ES-I3 (cell line): Measurements from ENCODE around the gene KCNQ1.

Experiments
- H3K36me3 ChIP-seq: 2 replicates; pipeline ENCODE4 v1.6.1; 2013; ENCODE audit warnings: mild to moderate bottlenecking, low read length, control low read depth, moderate library complexity; ENCODE audit not compliant: insufficient read depth
- H3K4me1 ChIP-seq: 2 replicates; pipeline ENCODE4 v1.6.1; 2013; ENCODE audit warnings: mild to moderate bottlenecking, control low read depth, low read length; ENCODE audit not compliant: insufficient read depth
- H3K9ac ChIP-seq: 2 replicates; pipeline ENCODE4 v1.6.1; 2013; ENCODE audit warnings: low read depth, mild to moderate bottlenecking, low read length, moderate library complexity
- H3K9me3 ChIP-seq: 2 replicates; pipeline ENCODE4 v1.6.1; 2013; ENCODE audit warnings: mild to moderate bottlenecking, low read length, moderate library complexity; ENCODE audit not compliant: control insufficient read depth, insufficient read depth

Gene KCNQ1

GRCh38 chr11:2516276-2517015 lies 71.6 kb downstream of the KCNQ1 start:
- Histone ChIP-seq H3K4me1 (no peaks in the 10 kb centered on the region), H3K9me3 (no peaks in the 10 kb centered on the region), H3K9ac (no peak overlapping the region), H3K36me3 (no peaks in the 10 kb centered on the region)

- Histone ChIP-seq H3K4me1 (no peaks in the 10 kb centered on the region), H3K9me3 (no peaks in the 10 kb centered on the region), H3K9ac (no peak overlapping the region), H3K36me3 (no peaks in the 10 kb centered on the region)
Measured at GRCh38 chr11:2517016-2517385, 72.2 kb downstream of the KCNQ1 start.

GRCh38 chr11:2517386-2518064 lies 72.7 kb downstream of the KCNQ1 start:
- Histone ChIP-seq H3K9ac (no peak overlapping the region), H3K9me3 (no peaks in the 10 kb centered on the region), H3K36me3 (no peaks in the 10 kb centered on the region), H3K4me1 (no peaks in the 10 kb centered on the region)

GRCh38 chr11:2518111-2518982 lies 73.5 kb downstream of the KCNQ1 start:
- no peaks in the 10 kb centered on the region for H3K36me3 ChIP-seq
- H3K9me3 ChIP-seq, result no peaks in the 10 kb centered on the region
- H3K4me1 ChIP-seq, result no peaks in the 10 kb centered on the region
- H3K9ac ChIP-seq, result no peak overlapping the region

- no peaks in the 10 kb centered on the region for H3K4me1 ChIP-seq
- no peaks in the 10 kb centered on the region for H3K36me3 ChIP-seq
- H3K9me3 ChIP-seq, result no peaks in the 10 kb centered on the region
- H3K9ac ChIP-seq, result no peak overlapping the region
Measured at GRCh38 chr11:2518983-2519340, 74.2 kb downstream of the KCNQ1 start.

- Histone ChIP-seq H3K9me3 (no peaks in the 10 kb centered on the region), H3K9ac (no peak overlapping the region), H3K4me1 (no peaks in the 10 kb centered on the region), H3K36me3 (no peaks in the 10 kb centered on the region)
Measured at GRCh38 chr11:2519517-2519861, 74.7 kb downstream of the KCNQ1 start.

- Histone ChIP-seq H3K4me1 (no peaks in the 10 kb centered on the region), H3K9me3 (no peaks in the 10 kb centered on the region), H3K9ac (no peak overlapping the region), H3K36me3 (no peaks in the 10 kb centered on the region)
Measured at GRCh38 chr11:2519862-2520735, 75.3 kb downstream of the KCNQ1 start.

GRCh38 chr11:2520736-2521035 lies 75.9 kb downstream of the KCNQ1 start:
- no peaks in the 10 kb centered on the region for H3K9me3 ChIP-seq
- H3K9ac ChIP-seq, result no peak overlapping the region
- H3K36me3 ChIP-seq, result no peaks in the 10 kb centered on the region
- no peaks in the 10 kb centered on the region for H3K4me1 ChIP-seq

GRCh38 chr11:2521081-2521732 lies 76.4 kb downstream of the KCNQ1 start:
- H3K36me3 ChIP-seq, result no peaks in the 10 kb centered on the region
- H3K4me1 ChIP-seq, result no peaks in the 10 kb centered on the region
- H3K9ac ChIP-seq, result no peak overlapping the region
- H3K9me3 ChIP-seq, result no peaks in the 10 kb centered on the region

- Histone ChIP-seq H3K9me3 (no peaks in the 10 kb centered on the region), H3K4me1 (no peaks in the 10 kb centered on the region), H3K36me3 (no peaks in the 10 kb centered on the region), H3K9ac (no peak overlapping the region)
Measured at GRCh38 chr11:2521733-2522630, 77.2 kb downstream of the KCNQ1 start.

GRCh38 chr11:2522631-2523255 lies 77.9 kb downstream of the KCNQ1 start:
- Histone ChIP-seq H3K9me3 (no peaks in the 10 kb centered on the region), H3K36me3 (no peaks in the 10 kb centered on the region)

GRCh38 chr11:2523821-2524391 lies 79.1 kb downstream of the KCNQ1 start:
- H3K4me1 ChIP-seq, result no peaks in the 10 kb centered on the region
- H3K9me3 ChIP-seq, result no peaks in the 10 kb centered on the region
- no peak overlapping the region for H3K9ac ChIP-seq
- no peaks in the 10 kb centered on the region for H3K36me3 ChIP-seq

More at GRCh38 chr11:2522631-2523255, 77.9 kb downstream of the KCNQ1 start:
- H3K9ac ChIP-seq, result no peak overlapping the region
- H3K4me1 ChIP-seq, result no peaks in the 10 kb centered on the region
